ENCODE measurements around the gene VPS54. TPM values are rescaled to one million over a fixed set of nuclear protein-coding genes. Genes with fewer than 3 reads are reported as not detected.

VPS54 gene
- polyA plus RNA-seq, 2 donors, result 9.1 to 11.1 TPM

DNA sequence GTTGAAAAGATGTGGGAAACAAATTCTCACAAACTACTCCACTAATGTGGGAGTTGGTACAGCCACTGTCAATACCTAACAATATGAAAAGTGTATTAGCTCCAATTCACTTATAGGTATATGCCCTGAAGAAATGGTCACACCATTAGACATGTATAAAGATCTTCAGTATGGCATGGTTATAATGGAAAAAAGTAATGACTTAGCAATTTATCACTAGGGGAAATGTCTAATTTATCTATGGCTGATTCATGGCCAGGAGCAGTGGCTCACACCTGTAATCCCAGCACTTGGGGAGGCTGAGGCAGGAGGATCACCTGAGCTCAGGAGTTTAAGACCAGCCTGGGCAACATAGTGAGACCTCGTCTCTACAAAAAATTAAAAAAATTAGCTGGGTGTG lies 125.1 kb downstream of the VPS54 start:
- Histone ChIP-seq H3K4me1 (ENCODE audit: control insufficient read depth in 2 of 2, insufficient read depth in 2 of 2, low read length in 1 of 2) (no peaks in the 10 kb centered on the region), H3K36me3 (ENCODE audit: control insufficient read depth in 2 of 2, insufficient read depth in 2 of 2, low read length in 1 of 2) (peaks cover 0 to 4% of the 10 kb centered on the region in 2 donors), H3K27ac (ENCODE audit: low read depth in 2 of 2, low read length in 1 of 2) (no peak overlapping the region), H3K4me3 (ENCODE audit: low read depth in 1 of 2, low read length in 2 of 2) (no peak overlapping the region), H3K9me3 (ENCODE audit: control insufficient read depth in 2 of 2, insufficient read depth in 1 of 2, low read depth in 1 of 2, low read length in 1 of 2) (no peaks in the 10 kb centered on the region), H3K27me3 (ENCODE audit: control insufficient read depth in 1 of 2, insufficient read depth in 2 of 2, low read length in 2 of 2) (no peaks in the 10 kb centered on the region)
- 88 to 93% methylated on average over 1 of the region's 1 CpG for WGBS, 2 donors

DNA sequence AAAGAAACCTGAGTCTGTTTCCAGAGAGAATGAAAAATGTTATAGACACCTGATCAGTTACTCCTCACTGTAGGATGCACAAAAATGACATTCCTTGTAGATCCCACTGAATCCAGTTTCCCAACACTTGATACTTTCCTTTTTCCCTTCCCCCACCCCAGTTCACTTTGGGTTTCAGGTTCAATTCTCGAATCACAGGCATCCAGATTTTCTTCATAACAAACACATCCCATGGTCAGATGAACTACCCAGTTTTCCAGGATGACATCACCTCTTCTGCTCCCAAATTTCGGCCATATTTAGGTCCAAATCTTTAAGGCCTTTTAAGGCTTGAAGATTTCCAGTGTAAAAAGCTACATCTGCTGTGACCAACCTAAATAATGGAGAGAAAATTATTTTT lies 126.1 kb downstream of the VPS54 start:
- Histone ChIP-seq H3K27ac (ENCODE audit: low read depth in 2 of 2, low read length in 1 of 2) (no peak overlapping the region), H3K4me3 (ENCODE audit: low read depth in 1 of 2, low read length in 2 of 2) (no peak overlapping the region), H3K36me3 (ENCODE audit: control insufficient read depth in 2 of 2, insufficient read depth in 2 of 2, low read length in 1 of 2) (peaks cover 4 to 7% of the 10 kb centered on the region in 2 donors), H3K4me1 (ENCODE audit: control insufficient read depth in 2 of 2, insufficient read depth in 2 of 2, low read length in 1 of 2) (no peaks in the 10 kb centered on the region), H3K9me3 (ENCODE audit: control insufficient read depth in 2 of 2, insufficient read depth in 1 of 2, low read depth in 1 of 2, low read length in 1 of 2) (no peaks in the 10 kb centered on the region), H3K27me3 (ENCODE audit: control insufficient read depth in 1 of 2, insufficient read depth in 2 of 2, low read length in 2 of 2) (no peaks in the 10 kb centered on the region)
- 70 to 73% methylated on average over 2 of the region's 2 CpGs for WGBS, 2 donors

- WGBS, 2 donors, result 70 to 76% methylated on average over 1 of the region's 1 CpG
- no peaks in the 10 kb centered on the region for H3K9me3 ChIP-seq (ENCODE audit: control insufficient read depth in 2 of 2, insufficient read depth in 1 of 2, low read depth in 1 of 2, low read length in 1 of 2)
- no peaks in the 10 kb centered on the region for H3K27me3 ChIP-seq (ENCODE audit: control insufficient read depth in 1 of 2, insufficient read depth in 2 of 2, low read length in 2 of 2)
- peaks cover 6 to 8% of the 10 kb centered on the region in 2 donors for H3K36me3 ChIP-seq (ENCODE audit: control insufficient read depth in 2 of 2, insufficient read depth in 2 of 2, low read length in 1 of 2)
- no peak overlapping the region for H3K27ac ChIP-seq (ENCODE audit: low read depth in 2 of 2, low read length in 1 of 2)
- H3K4me1 ChIP-seq (ENCODE audit: control insufficient read depth in 2 of 2, insufficient read depth in 2 of 2, low read length in 1 of 2), result no peaks in the 10 kb centered on the region
- H3K4me3 ChIP-seq (ENCODE audit: low read depth in 1 of 2, low read length in 2 of 2), result no peak overlapping the region
These were observed 127.7 kb downstream of the VPS54 start for GRCh38 chr2:63891488-63892030.

DNA sequence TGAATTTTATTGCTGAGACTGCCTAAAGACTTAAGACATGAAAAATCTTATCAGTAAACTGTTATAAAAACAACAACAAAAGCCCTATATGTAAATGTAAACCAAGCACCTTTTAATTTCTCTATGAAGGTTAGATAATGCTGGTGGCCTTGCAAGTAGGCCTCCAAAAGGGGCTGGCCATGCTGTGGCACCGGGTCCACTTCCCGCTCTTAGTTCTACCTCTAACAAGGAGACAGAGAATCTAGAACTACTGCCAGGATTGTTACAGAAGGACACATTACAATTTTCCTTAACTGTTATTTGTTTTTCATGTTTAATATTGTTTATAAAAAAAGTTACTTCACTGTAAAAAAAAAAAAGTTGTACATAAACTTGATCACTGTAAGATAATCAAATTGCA lies 128.6 kb downstream of the VPS54 start:
- H3K4me3 ChIP-seq (ENCODE audit: low read depth in 1 of 2, low read length in 2 of 2), result no peak overlapping the region
- H3K4me1 ChIP-seq (ENCODE audit: control insufficient read depth in 2 of 2, insufficient read depth in 2 of 2, low read length in 1 of 2), result no peaks in the 10 kb centered on the region
- H3K27me3 ChIP-seq (ENCODE audit: control insufficient read depth in 1 of 2, insufficient read depth in 2 of 2, low read length in 2 of 2), result no peaks in the 10 kb centered on the region
- H3K36me3 ChIP-seq (ENCODE audit: control insufficient read depth in 2 of 2, insufficient read depth in 2 of 2, low read length in 1 of 2), result peaks cover 10 to 12% of the 10 kb centered on the region in 2 donors
- no peak overlapping the region for H3K27ac ChIP-seq (ENCODE audit: low read depth in 2 of 2, low read length in 1 of 2)
- 91 to 94% methylated on average over 2 of the region's 2 CpGs for WGBS, 2 donors
- H3K9me3 ChIP-seq (ENCODE audit: control insufficient read depth in 2 of 2, insufficient read depth in 1 of 2, low read depth in 1 of 2, low read length in 1 of 2), result no peaks in the 10 kb centered on the region

DNA sequence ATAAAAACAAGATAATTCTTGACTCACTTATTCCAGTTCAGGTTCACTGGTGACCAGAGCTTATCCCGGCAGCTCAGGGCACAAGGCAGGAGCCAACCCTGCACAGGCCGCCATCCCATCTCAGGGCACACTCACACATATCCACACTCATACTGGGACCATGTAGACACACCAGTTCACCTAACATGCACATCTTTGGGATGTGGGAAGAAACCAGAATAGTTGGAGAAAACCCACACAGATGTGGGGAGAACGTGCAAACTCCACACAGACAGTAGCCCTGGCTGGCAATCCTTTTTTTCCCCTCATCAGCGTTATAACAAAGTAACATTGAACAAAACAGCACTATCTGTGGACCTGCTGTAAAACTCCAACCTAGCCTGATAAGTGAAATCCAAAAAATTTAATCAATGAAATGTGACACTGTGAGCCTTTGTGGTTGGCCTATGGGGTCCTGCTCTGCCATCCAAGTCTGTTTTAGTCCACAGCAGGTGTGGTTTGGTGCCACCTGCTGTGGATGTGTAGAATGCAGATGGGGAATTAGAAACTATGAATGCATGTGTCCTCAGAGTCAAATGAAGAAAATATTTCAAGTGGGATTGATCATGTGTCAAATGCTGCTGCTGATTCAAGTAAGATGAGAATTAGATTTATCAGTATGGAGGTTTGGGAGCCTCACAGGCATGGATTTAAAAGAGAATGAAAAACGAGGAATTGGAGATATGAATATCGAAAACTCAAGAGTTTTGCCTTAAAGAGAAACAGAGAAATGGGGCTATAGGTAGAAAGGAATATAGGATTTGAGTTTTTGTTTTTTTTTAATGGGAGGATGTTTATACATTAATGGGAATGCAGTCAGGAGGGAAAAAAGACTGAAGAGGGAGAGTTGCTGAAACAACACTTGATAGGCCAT lies 130.5 kb downstream of the VPS54 start:
- Histone ChIP-seq H3K36me3 (ENCODE audit: control insufficient read depth in 2 of 2, insufficient read depth in 2 of 2, low read length in 1 of 2) (peaks cover 10 to 12% of the 10 kb centered on the region in 2 donors), H3K9me3 (ENCODE audit: control insufficient read depth in 2 of 2, insufficient read depth in 1 of 2, low read depth in 1 of 2, low read length in 1 of 2) (no peaks in the 10 kb centered on the region), H3K4me1 (ENCODE audit: control insufficient read depth in 2 of 2, insufficient read depth in 2 of 2, low read length in 1 of 2) (no peaks in the 10 kb centered on the region), H3K4me3 (ENCODE audit: low read depth in 1 of 2, low read length in 2 of 2) (no peak overlapping the region), H3K27ac (ENCODE audit: low read depth in 2 of 2, low read length in 1 of 2) (no peak overlapping the region), H3K27me3 (ENCODE audit: control insufficient read depth in 1 of 2, insufficient read depth in 2 of 2, low read length in 2 of 2) (no peaks in the 10 kb centered on the region)
- 88 to 90% methylated on average over 6 of the region's 6 CpGs for WGBS, 2 donors

GRCh38 chr2:63888053-63888452 lies 131.2 kb downstream of the VPS54 start:
- 93 to 94% methylated on average over 2 of the region's 2 CpGs for WGBS, 2 donors
- no peaks in the 10 kb centered on the region for H3K9me3 ChIP-seq (ENCODE audit: control insufficient read depth in 2 of 2, insufficient read depth in 1 of 2, low read depth in 1 of 2, low read length in 1 of 2)

DNA sequence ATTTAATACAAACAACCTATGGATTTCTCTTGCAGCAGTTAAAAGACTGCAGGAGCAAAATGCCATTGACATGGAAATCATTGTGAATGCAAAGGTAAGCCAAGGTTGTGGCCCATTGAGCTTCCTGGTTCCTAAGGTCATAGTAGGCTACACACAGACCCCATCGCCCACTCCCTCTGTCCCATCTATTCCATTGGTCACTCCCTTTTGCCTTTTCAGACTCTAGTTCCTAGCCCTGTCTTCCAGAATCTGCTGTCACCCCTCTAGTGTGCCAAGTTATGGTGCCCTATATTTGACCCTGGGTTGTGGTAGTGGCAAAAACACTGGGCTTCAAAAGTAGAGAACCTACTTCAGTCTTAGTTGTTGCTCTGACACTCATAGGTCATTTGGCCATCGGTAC lies 132.8 kb downstream of the VPS54 start:
- H3K9me3 ChIP-seq (ENCODE audit: control insufficient read depth in 2 of 2, insufficient read depth in 1 of 2, low read depth in 1 of 2, low read length in 1 of 2), result no peaks in the 10 kb centered on the region
- H3K4me1 ChIP-seq (ENCODE audit: control insufficient read depth in 2 of 2, insufficient read depth in 2 of 2, low read length in 1 of 2), result no peaks in the 10 kb centered on the region
- H3K27me3 ChIP-seq (ENCODE audit: control insufficient read depth in 1 of 2, insufficient read depth in 2 of 2, low read length in 2 of 2), result no peaks in the 10 kb centered on the region
- no peak overlapping the region for H3K4me3 ChIP-seq (ENCODE audit: low read depth in 1 of 2, low read length in 2 of 2)
- H3K36me3 ChIP-seq (ENCODE audit: control insufficient read depth in 2 of 2, insufficient read depth in 2 of 2, low read length in 1 of 2), result peaks cover 13 to 16% of the 10 kb centered on the region in 2 donors
- 96 to 97% methylated on average over 2 of the region's 2 CpGs for WGBS, 2 donors
- no peak overlapping the region for H3K27ac ChIP-seq (ENCODE audit: low read depth in 2 of 2, low read length in 1 of 2)

More at GRCh38 chr2:63888053-63888452, 131.2 kb downstream of the VPS54 start:
- no peaks in the 10 kb centered on the region for H3K27me3 ChIP-seq (ENCODE audit: control insufficient read depth in 1 of 2, insufficient read depth in 2 of 2, low read length in 2 of 2)
- H3K36me3 ChIP-seq (ENCODE audit: control insufficient read depth in 2 of 2, insufficient read depth in 2 of 2, low read length in 1 of 2), result peaks cover 13 to 14% of the 10 kb centered on the region in 2 donors
- no peak overlapping the region for H3K27ac ChIP-seq (ENCODE audit: low read depth in 2 of 2, low read length in 1 of 2)
- H3K4me3 ChIP-seq (ENCODE audit: low read depth in 1 of 2, low read length in 2 of 2), result no peak overlapping the region
- no peaks in the 10 kb centered on the region for H3K4me1 ChIP-seq (ENCODE audit: control insufficient read depth in 2 of 2, insufficient read depth in 2 of 2, low read length in 1 of 2)

DNA sequence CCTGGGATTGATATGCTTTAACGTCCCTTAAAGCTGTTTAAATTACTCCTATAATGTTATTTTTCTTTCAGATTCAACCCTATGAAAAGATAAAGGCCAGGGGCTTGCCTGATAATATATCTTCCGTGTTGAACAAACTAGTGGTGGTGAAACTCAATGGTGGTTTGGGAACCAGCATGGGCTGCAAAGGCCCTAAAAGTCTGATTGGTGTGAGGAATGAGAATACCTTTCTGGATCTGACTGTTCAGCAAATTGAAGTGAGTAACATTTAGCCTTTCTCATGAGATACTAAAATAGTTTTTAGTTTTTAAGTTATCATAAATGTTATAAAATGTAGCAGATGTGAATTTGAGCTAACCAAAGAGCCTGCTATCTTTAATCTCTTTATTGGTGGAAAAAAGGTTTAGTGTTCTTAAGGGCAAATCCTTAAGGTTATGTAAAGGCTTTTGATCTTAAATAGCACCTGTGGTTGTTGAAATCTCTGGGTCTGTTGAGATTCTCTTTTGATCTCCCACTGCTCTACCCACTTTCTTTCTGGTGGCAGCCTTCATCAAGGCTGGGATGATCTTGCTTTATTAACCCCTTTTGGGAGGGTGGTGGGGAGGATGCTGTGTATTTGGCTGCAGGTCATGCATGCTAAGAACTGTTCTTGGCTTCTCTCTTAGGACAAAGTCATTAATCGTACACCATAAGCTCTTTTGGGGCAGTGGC lies 136.7 kb downstream of the VPS54 start:
- no peaks in the 10 kb centered on the region for H3K9me3 ChIP-seq (ENCODE audit: control insufficient read depth in 2 of 2, insufficient read depth in 1 of 2, low read depth in 1 of 2, low read length in 1 of 2)
- H3K27me3 ChIP-seq (ENCODE audit: control insufficient read depth in 1 of 2, insufficient read depth in 2 of 2, low read length in 2 of 2), result no peaks in the 10 kb centered on the region
- H3K4me3 ChIP-seq (ENCODE audit: low read depth in 1 of 2, low read length in 2 of 2), result no peak overlapping the region
- no peaks in the 10 kb centered on the region for H3K4me1 ChIP-seq (ENCODE audit: control insufficient read depth in 2 of 2, insufficient read depth in 2 of 2, low read length in 1 of 2)
- no peak overlapping the region for H3K27ac ChIP-seq (ENCODE audit: low read depth in 2 of 2, low read length in 1 of 2)
- WGBS, 2 donors, result 77 to 80% methylated on average over 3 of the region's 3 CpGs
- H3K36me3 ChIP-seq (ENCODE audit: control insufficient read depth in 2 of 2, insufficient read depth in 2 of 2, low read length in 1 of 2), result peaks cover 7 to 12% of the 10 kb centered on the region in 2 donors

GRCh38 chr2:63881205-63881604 lies 138.0 kb downstream of the VPS54 start:
- H3K27ac ChIP-seq (ENCODE audit: low read depth in 2 of 2, low read length in 1 of 2), result no peak overlapping the region
- no peaks in the 10 kb centered on the region for H3K9me3 ChIP-seq (ENCODE audit: control insufficient read depth in 2 of 2, insufficient read depth in 1 of 2, low read depth in 1 of 2, low read length in 1 of 2)
- H3K4me1 ChIP-seq (ENCODE audit: control insufficient read depth in 2 of 2, insufficient read depth in 2 of 2, low read length in 1 of 2), result no peaks in the 10 kb centered on the region
- H3K4me3 ChIP-seq (ENCODE audit: low read depth in 1 of 2, low read length in 2 of 2), result no peak overlapping the region
- H3K36me3 ChIP-seq (ENCODE audit: control insufficient read depth in 2 of 2, insufficient read depth in 2 of 2, low read length in 1 of 2), result peaks cover 5 to 8% of the 10 kb centered on the region in 2 donors
- no peaks in the 10 kb centered on the region for H3K27me3 ChIP-seq (ENCODE audit: control insufficient read depth in 1 of 2, insufficient read depth in 2 of 2, low read length in 2 of 2)
- 72 to 79% methylated on average over 2 of the region's 2 CpGs for WGBS, 2 donors
